Effector memory CD8-positive, alpha-beta T cell (primary cell): Measurements from ENCODE around the gene CCL20.

Experiments
- ATAC-seq: fragments of 150-1000 bp; cut with Tn5 transposase; replicated peaks from 2 replicates; pipeline ENCODE4 v1.10.0; 2021; ENCODE audit warnings: mild to moderate bottlenecking, moderate library complexity
- DNase-seq, 3 experiments: peaks; one replicate each; pipeline ENCODE4 v3.0.0; 2021
- H3K27ac Mint-ChIP-seq, 2 donors: one replicate each; pipeline ENCODE4 v1.8.0; 2022; ENCODE audit warnings: mild to moderate bottlenecking in 2 of 2, mixed read lengths in 2 of 2, moderate library complexity in 2 of 2
- H3K27me3 Mint-ChIP-seq, 2 donors: one replicate each; pipeline ENCODE4 v1.8.0; 2022; ENCODE audit warnings: mixed read lengths in 2 of 2
- H3K36me3 Mint-ChIP-seq: one replicate; pipeline ENCODE4 v1.8.0; 2022; ENCODE audit warnings: mild to moderate bottlenecking, moderate library complexity, mixed read lengths; ENCODE audit not compliant: insufficient read depth
- H3K4me1 Mint-ChIP-seq, 2 donors: one replicate each; pipeline ENCODE4 v1.8.0; 2022; ENCODE audit warnings: low read depth in 2 of 2, mixed read lengths in 2 of 2
- H3K4me3 Mint-ChIP-seq, 2 donors: one replicate each; pipeline ENCODE4 v1.8.0; 2022; ENCODE audit warnings: mild to moderate bottlenecking in 2 of 2, mixed read lengths in 2 of 2, moderate library complexity in 2 of 2
- H3K9me3 Mint-ChIP-seq, 2 donors: one replicate each; pipeline ENCODE4 v1.8.0; 2022; ENCODE audit warnings: mixed read lengths in 2 of 2
- total RNA-seq, 9 experiments: gene quantifications; one replicate each; lab custom pipeline; 2026; lab: John Stamatoyannopoulos, UW

CCL20 gene
- 0.48 to 53.7 (median 3.0) reads per million in 9 experiments for total RNA-seq

GRCh38 chr2:227813562-227814353 is at the start of gene CCL20:
Gene CCL20 (plus strand): TSS chr2:227813842. CDS start chr2:227813912, 70 bp downstream.
- Mint-ChIP-seq H3K4me1 (peaks cover 0 to 26% of the 10 kb centered on the region in 2 donors), H3K27me3 (peaks cover 7 to 8% of the 10 kb centered on the region in 2 donors), H3K4me3 (peak within 1 kb of the TSS; percentile 40 to 77), H3K27ac (peak within 1 kb of the TSS in 1 of 2 donors; percentile 91), H3K9me3 (no peaks in the 10 kb centered on the region), H3K36me3 (peaks cover 5% of the 10 kb centered on the region)
- DNase-seq, result no peak
- peak; percentile 35 for ATAC-seq

- Mint-ChIP-seq H3K36me3 (no peaks in the 10 kb centered on the region), H3K27me3 (peaks cover 0 to 6% of the 10 kb centered on the region in 2 donors), H3K4me3 (no peak overlapping the region), H3K9me3 (no peaks in the 10 kb centered on the region), H3K27ac (peak overlapping the region in 1 of 2 donors; percentile 55), H3K4me1 (peaks cover 0 to 4% of the 10 kb centered on the region in 2 donors)
- DNase-seq (no peak), ATAC-seq (no peak)
These were observed 47.8 kb upstream of the CCL20 start for GRCh38 chr2:227765788-227766372.

GRCh38 chr2:227766373-227766883 is 47.2 kb upstream of the CCL20 start:
- Mint-ChIP-seq H3K4me1 (peaks cover 0 to 4% of the 10 kb centered on the region in 2 donors), H3K9me3 (no peaks in the 10 kb centered on the region), H3K36me3 (no peaks in the 10 kb centered on the region), H3K4me3 (no peak overlapping the region), H3K27ac (peak overlapping the region in 1 of 2 donors; percentile 55), H3K27me3 (peaks cover 0 to under 1% of the 10 kb centered on the region in 2 donors)
- peak; percentile 34 to 48 (median 40) for DNase-seq
- peak; percentile 83 for ATAC-seq

GRCh38 chr2:227767830-227768229 is 45.8 kb upstream of the CCL20 start:
- Mint-ChIP-seq H3K27ac (no peak overlapping the region), H3K36me3 (peaks cover 3% of the 10 kb centered on the region), H3K27me3 (no peaks in the 10 kb centered on the region), H3K4me1 (peaks cover 0 to 4% of the 10 kb centered on the region in 2 donors), H3K9me3 (no peaks in the 10 kb centered on the region), H3K4me3 (no peak overlapping the region)
- DNase-seq, result no peak
- no peak for ATAC-seq

GRCh38 chr2:227772197-227772661 is 41.4 kb upstream of the CCL20 start:
- H3K27me3 Mint-ChIP-seq, result no peaks in the 10 kb centered on the region
- H3K27ac Mint-ChIP-seq, result no peak overlapping the region
- no peak overlapping the region for H3K4me3 Mint-ChIP-seq
- H3K9me3 Mint-ChIP-seq, result no peaks in the 10 kb centered on the region
- peaks cover 3% of the 10 kb centered on the region for H3K36me3 Mint-ChIP-seq
- ATAC-seq (no peak), DNase-seq (no peak)
- H3K4me1 Mint-ChIP-seq, result peaks cover 0 to 5% of the 10 kb centered on the region in 2 donors

GRCh38 chr2:227772932-227773331 is 40.7 kb upstream of the CCL20 start:
- H3K27ac Mint-ChIP-seq, result no peak overlapping the region
- peaks cover 0 to 5% of the 10 kb centered on the region in 2 donors for H3K4me1 Mint-ChIP-seq
- H3K27me3 Mint-ChIP-seq, result no peaks in the 10 kb centered on the region
- DNase-seq, result no peak
- peaks cover 3% of the 10 kb centered on the region for H3K36me3 Mint-ChIP-seq
- H3K4me3 Mint-ChIP-seq, result no peak overlapping the region
- no peak for ATAC-seq
- H3K9me3 Mint-ChIP-seq, result no peaks in the 10 kb centered on the region

GRCh38 chr2:227774011-227774624 is 39.5 kb upstream of the CCL20 start:
- Mint-ChIP-seq H3K4me3 (no peak overlapping the region), H3K9me3 (no peaks in the 10 kb centered on the region), H3K4me1 (peaks cover 0 to 5% of the 10 kb centered on the region in 2 donors), H3K36me3 (peaks cover 3% of the 10 kb centered on the region), H3K27ac (peak overlapping the region in 1 of 2 donors; percentile 41), H3K27me3 (peaks cover 0 to 7% of the 10 kb centered on the region in 2 donors)
- DNase-seq (no peak), ATAC-seq (no peak)

- Mint-ChIP-seq H3K4me3 (no peak overlapping the region), H3K27ac (peak overlapping the region in 1 of 2 donors; percentile 41), H3K36me3 (peaks cover 3% of the 10 kb centered on the region), H3K27me3 (peaks cover 0 to 7% of the 10 kb centered on the region in 2 donors), H3K4me1 (peaks cover 0 to 5% of the 10 kb centered on the region in 2 donors), H3K9me3 (no peaks in the 10 kb centered on the region)
- ATAC-seq (no peak), DNase-seq (no peak)
These were observed 38.5 kb upstream of the CCL20 start for GRCh38 chr2:227774895-227775842.

- H3K27ac Mint-ChIP-seq, result peak overlapping the region in 1 of 2 donors; percentile 20
- peaks cover 0 to 17% of the 10 kb centered on the region in 2 donors for H3K4me1 Mint-ChIP-seq
- H3K9me3 Mint-ChIP-seq, result no peaks in the 10 kb centered on the region
- no peaks in the 10 kb centered on the region for H3K36me3 Mint-ChIP-seq
- DNase-seq (no peak), ATAC-seq (peak; percentile 21)
- peaks cover 9 to 14% of the 10 kb centered on the region in 2 donors for H3K27me3 Mint-ChIP-seq
- H3K4me3 Mint-ChIP-seq, result no peak overlapping the region
These were observed 32.5 kb upstream of the CCL20 start for GRCh38 chr2:227780981-227781615.

GRCh38 chr2:227781841-227782240 is 31.8 kb upstream of the CCL20 start:
- Mint-ChIP-seq H3K27me3 (peaks cover 9 to 14% of the 10 kb centered on the region in 2 donors), H3K9me3 (no peaks in the 10 kb centered on the region), H3K4me3 (no peak overlapping the region), H3K27ac (no peak overlapping the region), H3K36me3 (no peaks in the 10 kb centered on the region), H3K4me1 (peaks cover 0 to 17% of the 10 kb centered on the region in 2 donors)
- no peak for DNase-seq
- no peak for ATAC-seq

GRCh38 chr2:227782804-227783203 is 30.8 kb upstream of the CCL20 start:
- H3K27ac Mint-ChIP-seq, result peak overlapping the region; percentile 61 to 91

More at GRCh38 chr2:227782804-227783203, 30.8 kb upstream of the CCL20 start:
- Mint-ChIP-seq H3K27me3 (peaks cover 9 to 14% of the 10 kb centered on the region in 2 donors), H3K4me3 (peak overlapping the region in 1 of 2 donors; percentile 69), H3K36me3 (no peaks in the 10 kb centered on the region), H3K4me1 (peaks cover 0 to 17% of the 10 kb centered on the region in 2 donors), H3K9me3 (no peaks in the 10 kb centered on the region)
- DNase-seq (no peak), ATAC-seq (peak; percentile 36)
